ENCODE measurements around the gene OST4. TPM values are rescaled to one million over a fixed set of nuclear protein-coding genes. Genes with fewer than 3 reads are reported as not detected.
"Not testable (repeated sequence)": the region's sequence is repeated elsewhere in the genome, so short reads cannot be mapped to it uniquely, and the experiment has no call there.

Gene OST4
- 352 TPM for polyA plus RNA-seq (2013, experiment 1 of 2)
- polyA plus RNA-seq (2013, experiment 2 of 2), result 309 TPM

GRCh38 chr2:27071277-27071989, at the start of gene OST4:
OST4 (minus strand) TSS chr2:27071654.
- H3K27ac ChIP-seq (ENCODE audit: low read depth, low read length, severe bottlenecking), result peak within 1 kb of the TSS; percentile 90
- peaks cover 42% of the 10 kb centered on the region for H3K36me3 ChIP-seq (ENCODE audit: control insufficient read depth, insufficient read depth, low read length)
- H3K4me1 ChIP-seq (ENCODE audit: control insufficient read depth, insufficient read depth, low read length, poor library complexity, severe bottlenecking), result peaks cover 16% of the 10 kb centered on the region
- H3K9me3 ChIP-seq (ENCODE audit: control insufficient read depth, low read length), result no peaks in the 10 kb centered on the region
- peak within 1 kb of the TSS; percentile 98 for H3K4me3 ChIP-seq (ENCODE audit: extremely low read depth, insufficient read depth, low read length, poor library complexity, severe bottlenecking)
- WGBS, 2 experiments (ENCODE audit: insufficient coverage in 2 of 2), result 0% methylated on average over 53 to 82 of the region's 86 CpGs

GRCh38 chr2:27119330-27119670, 47.8 kb upstream of the OST4 start:
- H3K27ac ChIP-seq (ENCODE audit: low read depth, low read length, severe bottlenecking); H3K4me1 ChIP-seq (ENCODE audit: control insufficient read depth, insufficient read depth, low read length, poor library complexity, severe bottlenecking); H3K9me3 ChIP-seq (ENCODE audit: control insufficient read depth, low read length); H3K36me3 ChIP-seq (ENCODE audit: control insufficient read depth, insufficient read depth, low read length): not testable (repeated sequence)
- 92 to 98% methylated on average over 5 to 7 of the region's 8 CpGs for WGBS, 2 experiments (ENCODE audit: insufficient coverage in 2 of 2)
- peak overlapping the region; percentile 23 for H3K4me3 ChIP-seq (ENCODE audit: extremely low read depth, insufficient read depth, low read length, poor library complexity, severe bottlenecking)

GRCh38 chr2:27118525-27119329, 47.3 kb upstream of the OST4 start, which contains the start of gene CGREF1:
CGREF1 (minus strand) TSS chr2:27119128; CDS start chr2:27104366, 14,762 bp downstream.
- Histone ChIP-seq H3K36me3 (ENCODE audit: control insufficient read depth, insufficient read depth, low read length) (no peaks in the 10 kb centered on the region), H3K4me3 (ENCODE audit: extremely low read depth, insufficient read depth, low read length, poor library complexity, severe bottlenecking) (peak within 1 kb of the TSS; percentile 23), H3K9me3 (ENCODE audit: control insufficient read depth, low read length) (no peaks in the 10 kb centered on the region), H3K27ac (ENCODE audit: low read depth, low read length, severe bottlenecking) (no peak within 1 kb of the TSS), H3K4me1 (ENCODE audit: control insufficient read depth, insufficient read depth, low read length, poor library complexity, severe bottlenecking) (no peaks in the 10 kb centered on the region)
- 10 to 13% methylated on average over 70 to 73 of the region's 84 CpGs for WGBS, 2 experiments (ENCODE audit: insufficient coverage in 2 of 2)

- Histone ChIP-seq H3K27ac (ENCODE audit: low read depth, low read length, severe bottlenecking) (no peak overlapping the region), H3K4me3 (ENCODE audit: extremely low read depth, insufficient read depth, low read length, poor library complexity, severe bottlenecking) (peak overlapping the region; percentile 23)
- WGBS, 2 experiments (ENCODE audit: insufficient coverage in 2 of 2), result 20 to 24% methylated on average over 4 to 10 of the region's 14 CpGs
Observed at GRCh38 chr2:27117995-27118524, 46.6 kb upstream of the OST4 start.

GRCh38 chr2:27115519-27115918, 44.1 kb upstream of the OST4 start:
- no peak overlapping the region for H3K4me3 ChIP-seq (ENCODE audit: extremely low read depth, insufficient read depth, low read length, poor library complexity, severe bottlenecking)
- H3K9me3 ChIP-seq (ENCODE audit: control insufficient read depth, low read length), result no peaks in the 10 kb centered on the region
- no peaks in the 10 kb centered on the region for H3K36me3 ChIP-seq (ENCODE audit: control insufficient read depth, insufficient read depth, low read length)
- H3K27ac ChIP-seq (ENCODE audit: low read depth, low read length, severe bottlenecking), result no peak overlapping the region
- no peaks in the 10 kb centered on the region for H3K4me1 ChIP-seq (ENCODE audit: control insufficient read depth, insufficient read depth, low read length, poor library complexity, severe bottlenecking)
- 77 to 81% methylated on average over 2 of the region's 2 CpGs for WGBS, 2 experiments (ENCODE audit: insufficient coverage in 2 of 2)

More at GRCh38 chr2:27117995-27118524, 46.6 kb upstream of the OST4 start:
- H3K4me1 ChIP-seq (ENCODE audit: control insufficient read depth, insufficient read depth, low read length, poor library complexity, severe bottlenecking), result no peaks in the 10 kb centered on the region
- H3K36me3 ChIP-seq (ENCODE audit: control insufficient read depth, insufficient read depth, low read length), result no peaks in the 10 kb centered on the region
- no peaks in the 10 kb centered on the region for H3K9me3 ChIP-seq (ENCODE audit: control insufficient read depth, low read length)

- 95 to 96% methylated on average over 12 to 26 of the region's 49 CpGs for WGBS, 2 experiments (ENCODE audit: insufficient coverage in 2 of 2)
- H3K36me3 ChIP-seq (ENCODE audit: control insufficient read depth, insufficient read depth, low read length); H3K4me3 ChIP-seq (ENCODE audit: extremely low read depth, insufficient read depth, low read length, poor library complexity, severe bottlenecking); H3K4me1 ChIP-seq (ENCODE audit: control insufficient read depth, insufficient read depth, low read length, poor library complexity, severe bottlenecking); H3K9me3 ChIP-seq (ENCODE audit: control insufficient read depth, low read length); H3K27ac ChIP-seq (ENCODE audit: low read depth, low read length, severe bottlenecking): not testable (repeated sequence)
Observed at GRCh38 chr2:27111392-27112078, 40.1 kb upstream of the OST4 start.

- H3K36me3 ChIP-seq (ENCODE audit: control insufficient read depth, insufficient read depth, low read length); H3K4me3 ChIP-seq (ENCODE audit: extremely low read depth, insufficient read depth, low read length, poor library complexity, severe bottlenecking); H3K9me3 ChIP-seq (ENCODE audit: control insufficient read depth, low read length); H3K27ac ChIP-seq (ENCODE audit: low read depth, low read length, severe bottlenecking); H3K4me1 ChIP-seq (ENCODE audit: control insufficient read depth, insufficient read depth, low read length, poor library complexity, severe bottlenecking): not testable (repeated sequence)
- 88 to 95% methylated on average over 17 to 21 of the region's 24 CpGs for WGBS, 2 experiments (ENCODE audit: insufficient coverage in 2 of 2)
Observed at GRCh38 chr2:27110603-27111352, 39.3 kb upstream of the OST4 start.

- WGBS, 2 experiments (ENCODE audit: insufficient coverage in 2 of 2), result 93 to 94% methylated on average over 3 of the region's 3 CpGs
- H3K27ac ChIP-seq (ENCODE audit: low read depth, low read length, severe bottlenecking), result no peak overlapping the region
- H3K4me3 ChIP-seq (ENCODE audit: extremely low read depth, insufficient read depth, low read length, poor library complexity, severe bottlenecking), result no peak overlapping the region
- no peaks in the 10 kb centered on the region for H3K9me3 ChIP-seq (ENCODE audit: control insufficient read depth, low read length)
- H3K36me3 ChIP-seq (ENCODE audit: control insufficient read depth, insufficient read depth, low read length), result no peaks in the 10 kb centered on the region
- no peaks in the 10 kb centered on the region for H3K4me1 ChIP-seq (ENCODE audit: control insufficient read depth, insufficient read depth, low read length, poor library complexity, severe bottlenecking)
Observed at GRCh38 chr2:27109083-27109482, 37.6 kb upstream of the OST4 start.

- WGBS, 2 experiments (ENCODE audit: insufficient coverage in 2 of 2), result 100% methylated on average over 1 of the region's 2 CpGs; no CpG with 5 or more reads in 1 of the 2 experiments
- Histone ChIP-seq H3K27ac (ENCODE audit: low read depth, low read length, severe bottlenecking) (no peak overlapping the region), H3K4me3 (ENCODE audit: extremely low read depth, insufficient read depth, low read length, poor library complexity, severe bottlenecking) (no peak overlapping the region), H3K9me3 (ENCODE audit: control insufficient read depth, low read length) (no peaks in the 10 kb centered on the region), H3K36me3 (ENCODE audit: control insufficient read depth, insufficient read depth, low read length) (no peaks in the 10 kb centered on the region), H3K4me1 (ENCODE audit: control insufficient read depth, insufficient read depth, low read length, poor library complexity, severe bottlenecking) (no peaks in the 10 kb centered on the region)
Observed at GRCh38 chr2:27108221-27108620, 36.8 kb upstream of the OST4 start.

GRCh38 chr2:27105981-27106380, 34.5 kb upstream of the OST4 start:
- no peak overlapping the region for H3K4me3 ChIP-seq (ENCODE audit: extremely low read depth, insufficient read depth, low read length, poor library complexity, severe bottlenecking)
- H3K27ac ChIP-seq (ENCODE audit: low read depth, low read length, severe bottlenecking), result no peak overlapping the region
- WGBS, 2 experiments (ENCODE audit: insufficient coverage in 2 of 2), result 81 to 94% methylated on average over 3 of the region's 3 CpGs
- H3K4me1 ChIP-seq (ENCODE audit: control insufficient read depth, insufficient read depth, low read length, poor library complexity, severe bottlenecking), result no peaks in the 10 kb centered on the region
- H3K36me3 ChIP-seq (ENCODE audit: control insufficient read depth, insufficient read depth, low read length), result no peaks in the 10 kb centered on the region
- no peaks in the 10 kb centered on the region for H3K9me3 ChIP-seq (ENCODE audit: control insufficient read depth, low read length)

Data from mesodermal cell (in vitro differentiated cells).